ENCODE measurements around the gene FDPS. TPM values are rescaled to one million over a fixed set of nuclear protein-coding genes. Genes with fewer than 3 reads are reported as not detected.

FDPS gene
- total and polyA plus RNA-seq, 11 donors: 63.7 to 120 (median 77.6) TPM

DNA sequence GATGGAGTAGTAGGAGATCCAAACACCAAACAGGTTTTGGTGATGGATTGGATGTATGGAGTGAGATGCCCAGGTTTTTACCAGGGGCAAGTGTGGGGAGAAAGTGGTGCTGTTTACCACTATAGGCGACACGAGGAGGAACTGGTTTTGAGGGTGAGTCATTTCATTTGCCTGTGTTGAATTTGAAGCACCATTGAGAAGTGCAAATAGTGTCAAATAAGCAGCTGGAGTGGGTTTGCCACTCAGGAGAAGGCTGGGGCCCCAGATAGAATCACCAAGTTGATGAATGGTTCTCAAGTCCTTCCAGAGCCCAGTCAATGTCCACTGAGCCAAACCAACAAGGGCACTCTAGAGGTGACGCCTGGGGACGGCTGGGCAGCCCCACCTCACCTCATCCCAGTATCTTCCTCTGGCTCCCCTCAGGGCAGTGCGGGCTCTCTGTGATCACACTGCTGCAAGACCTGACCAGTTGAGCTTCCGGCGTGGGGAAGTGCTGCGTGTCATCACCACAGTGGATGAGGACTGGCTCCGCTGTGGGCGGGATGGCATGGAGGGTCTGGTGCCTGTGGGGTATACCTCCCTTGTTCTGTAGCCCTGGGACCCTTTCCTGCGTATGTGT, 21.4 kb downstream of the FDPS start:
- Histone ChIP-seq H3K36me3 (peaks cover 0 to 86% (median 77%) of the 10 kb centered on the region in 9 donors), H3K27ac (no peak overlapping the region), H3K9me3 (no peaks in the 10 kb centered on the region), H3K4me1 (peaks cover 0 to 12% (median 5%) of the 10 kb centered on the region in 12 donors), H3K4me3 (no peak overlapping the region), H3K27me3 (no peaks in the 10 kb centered on the region)
- 91 to 94% (median 93%) methylated on average over 9 to 11 of the region's 11 CpGs for WGBS, 4 donors
- DNase-seq (no peak), ATAC-seq (no peak)
- intact Hi-C loops (cut with DNase I): loop anchor here in 2 of 10 donors (10.0 kb wide), 2 partner anchors 175 to 235 kb away; partner anchors contain the start of gene ASH1L (in 1 of the 2)
- no peak for TF ChIP-seq POLR2A (IDR thresholded peaks at IDR 0.05)
- TF ChIP-seq, protein P1, sequence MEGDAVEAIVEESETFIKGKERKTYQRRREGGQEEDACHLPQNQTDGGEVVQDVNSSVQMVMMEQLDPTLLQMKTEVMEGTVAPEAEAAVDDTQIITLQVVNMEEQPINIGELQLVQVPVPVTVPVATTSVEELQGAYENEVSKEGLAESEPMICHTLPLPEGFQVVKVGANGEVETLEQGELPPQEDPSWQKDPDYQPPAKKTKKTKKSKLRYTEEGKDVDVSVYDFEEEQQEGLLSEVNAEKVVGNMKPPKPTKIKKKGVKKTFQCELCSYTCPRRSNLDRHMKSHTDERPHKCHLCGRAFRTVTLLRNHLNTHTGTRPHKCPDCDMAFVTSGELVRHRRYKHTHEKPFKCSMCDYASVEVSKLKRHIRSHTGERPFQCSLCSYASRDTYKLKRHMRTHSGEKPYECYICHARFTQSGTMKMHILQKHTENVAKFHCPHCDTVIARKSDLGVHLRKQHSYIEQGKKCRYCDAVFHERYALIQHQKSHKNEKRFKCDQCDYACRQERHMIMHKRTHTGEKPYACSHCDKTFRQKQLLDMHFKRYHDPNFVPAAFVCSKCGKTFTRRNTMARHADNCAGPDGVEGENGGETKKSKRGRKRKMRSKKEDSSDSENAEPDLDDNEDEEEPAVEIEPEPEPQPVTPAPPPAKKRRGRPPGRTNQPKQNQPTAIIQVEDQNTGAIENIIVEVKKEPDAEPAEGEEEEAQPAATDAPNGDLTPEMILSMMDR (IDR thresholded peaks at IDR 0.05): no peak

GRCh38 chr1:155334962-155335361, 26.3 kb downstream of the FDPS start:
- intact Hi-C loops (cut with DNase I): loop anchor here in 1 of 10 donors (10.0 kb wide), 1 partner anchor 170 kb away; no protein-coding TSS in a partner anchor
- no peaks in the 10 kb centered on the region for H3K27me3 ChIP-seq
- H3K27ac ChIP-seq: no peak overlapping the region
- no peaks in the 10 kb centered on the region for H3K4me1 ChIP-seq
- no peak for ATAC-seq
- H3K36me3 ChIP-seq: peaks cover 3 to 91% (median 89%) of the 10 kb centered on the region in 9 donors
- H3K4me3 ChIP-seq: no peak overlapping the region
- WGBS, 4 donors: 58 to 71% (median 61%) methylated on average over 1 of the region's 1 CpG
- no peak for TF ChIP-seq POLR2A (IDR thresholded peaks at IDR 0.05)
- TF ChIP-seq, protein P1 (IDR thresholded peaks at IDR 0.05): no peak
- no peak for DNase-seq
- no peaks in the 10 kb centered on the region for H3K9me3 ChIP-seq

DNA sequence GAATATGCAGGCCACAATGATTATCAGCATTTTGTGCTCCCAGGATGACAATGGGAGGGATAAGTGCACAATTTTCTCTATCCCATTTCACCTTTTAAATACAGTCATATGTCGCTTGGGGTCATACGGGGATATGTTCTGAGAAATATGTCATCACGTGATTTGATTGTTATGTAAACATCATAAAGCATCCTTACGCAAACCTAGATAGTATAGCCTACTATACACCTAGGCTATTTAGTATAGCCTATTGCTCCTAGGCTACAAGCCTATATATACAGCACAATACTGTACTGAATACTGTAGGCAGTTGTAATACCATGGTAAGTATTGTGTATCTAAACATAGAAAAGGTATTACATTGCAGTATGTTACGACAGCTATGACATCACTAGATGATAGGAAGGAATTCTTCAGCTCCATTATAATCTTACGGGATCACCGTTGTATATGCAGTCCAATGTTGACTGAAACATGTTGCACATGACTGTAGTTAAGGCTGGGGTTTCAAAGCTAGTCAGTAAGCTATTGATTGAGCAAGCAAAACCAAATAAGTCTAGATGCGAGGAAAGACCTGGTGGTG, 30.9 kb downstream of the FDPS start:
- Histone ChIP-seq H3K4me3 (no peak overlapping the region), H3K27me3 (no peaks in the 10 kb centered on the region), H3K9me3 (no peaks in the 10 kb centered on the region), H3K4me1 (no peaks in the 10 kb centered on the region), H3K27ac (no peak overlapping the region), H3K36me3 (peaks cover 3 to 100% (median 97%) of the 10 kb centered on the region in 9 donors)
- DNase-seq (no peak), ATAC-seq (no peak)
- TF ChIP-seq POLR2A (IDR thresholded peaks at IDR 0.05): no peak
- TF ChIP-seq, protein P1 (IDR thresholded peaks at IDR 0.05): no peak
- intact Hi-C loops (cut with DNase I): loop anchor here in 2 of 10 donors (10.0 kb wide), 2 partner anchors 165 to 255 kb away; no protein-coding TSS in a partner anchor
- WGBS, 4 donors: 88 to 92% (median 90%) methylated on average over 8 of the region's 8 CpGs

DNA sequence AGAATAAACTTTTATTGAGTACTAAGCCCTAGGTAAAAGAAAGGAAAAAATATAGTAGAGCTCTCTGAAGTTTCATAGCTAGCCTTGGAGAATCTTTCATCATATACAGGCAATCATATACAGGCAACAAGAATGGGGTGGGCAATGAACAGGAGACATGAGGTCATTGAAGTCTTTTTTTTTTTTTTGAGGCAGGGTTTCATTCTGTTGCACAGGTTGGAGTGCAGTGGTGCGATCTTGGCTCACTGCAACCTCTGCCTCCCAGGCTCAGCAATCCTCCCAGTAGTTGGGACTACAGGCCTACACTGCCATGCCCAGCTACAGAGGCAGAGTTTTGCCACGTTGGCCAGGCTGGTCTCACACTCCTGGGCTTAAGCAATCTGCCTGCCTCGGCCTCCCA, 34.2 kb downstream of the FDPS start:
- no peak for ATAC-seq

More for the DNA sequence above, 34.2 kb downstream of the FDPS start:
- H3K27me3 ChIP-seq: no peaks in the 10 kb centered on the region
- TF ChIP-seq, protein P1 (IDR thresholded peaks at IDR 0.05): no peak
- TF ChIP-seq POLR2A (IDR thresholded peaks at IDR 0.05): no peak
- H3K36me3 ChIP-seq: peaks cover 0 to 100% (median 98%) of the 10 kb centered on the region in 9 donors
- H3K9me3 ChIP-seq: no peaks in the 10 kb centered on the region
- H3K4me1 ChIP-seq: no peaks in the 10 kb centered on the region
- no peak for DNase-seq
- no peak overlapping the region for H3K4me3 ChIP-seq
- WGBS, 4 donors: 89 to 93% (median 91%) methylated on average over 3 of the region's 3 CpGs
- intact Hi-C loops (cut with DNase I): loop anchor here in 1 of 10 donors (10.0 kb wide), 1 partner anchor 252 kb away; no protein-coding TSS in a partner anchor
- no peak overlapping the region for H3K27ac ChIP-seq

All from heart left ventricle (tissue), 16 donors.